ENCODE data around the gene PSMD5.

The PSMD5 gene

DNA sequence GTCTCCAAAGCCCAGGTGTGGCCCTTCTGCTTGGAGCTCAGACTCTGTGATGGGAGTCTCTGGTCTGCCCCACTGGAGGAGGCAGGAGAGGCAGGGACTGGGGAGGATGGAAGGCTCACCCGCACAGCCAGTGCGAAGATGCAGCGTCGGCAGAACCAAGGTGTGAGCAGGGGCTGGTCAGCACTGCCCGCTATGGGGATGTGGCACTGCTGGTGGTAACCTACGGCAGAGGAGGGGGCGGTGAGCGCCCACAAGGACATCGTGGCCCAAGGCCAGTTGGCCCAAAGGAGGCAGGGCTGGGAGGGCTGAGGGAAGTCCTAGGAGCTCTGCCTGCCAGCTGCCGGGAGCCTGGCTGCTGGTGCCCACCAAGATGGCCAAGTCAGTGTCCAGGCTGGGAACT is 27.0 kb upstream of the PSMD5 start:
- CTCF ChIA-PET, result interaction anchor here (0.7 to 11.3 kb wide), 24 partner anchors 9 to 190 kb away, joined by 3 to 83 read pairs (median 4); no protein-coding TSS in a partner anchor
- no peaks in the 10 kb centered on the region for H3K9me3 Mint-ChIP-seq
- H3K4me3 Mint-ChIP-seq, result no peak overlapping the region
- H3K4me1 Mint-ChIP-seq, result peaks cover 74% of the 10 kb centered on the region
- no peaks in the 10 kb centered on the region for H3K27me3 Mint-ChIP-seq
- H3K36me3 Mint-ChIP-seq, result peaks cover 71% of the 10 kb centered on the region
- no peak for DNase-seq
- peak overlapping the region; percentile 95 for H3K27ac Mint-ChIP-seq

DNA sequence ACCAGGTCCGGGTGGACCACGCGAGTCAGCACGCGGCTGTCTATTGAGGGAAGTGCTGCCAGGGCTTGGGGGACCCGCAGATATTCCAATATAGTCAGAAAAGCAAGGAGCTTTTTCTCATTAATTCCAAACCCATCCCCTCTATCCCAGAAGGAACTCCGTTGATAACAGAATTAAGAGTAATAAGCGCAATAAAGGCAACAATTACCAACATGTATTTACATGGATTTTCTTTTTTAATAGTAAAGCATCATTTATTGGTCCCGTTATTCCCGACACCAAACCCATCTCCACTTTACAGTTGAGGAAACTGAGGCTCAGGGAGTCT is 26.6 kb upstream of the PSMD5 start:
- Mint-ChIP-seq H3K4me1 (peaks cover 70% of the 10 kb centered on the region), H3K36me3 (peaks cover 68% of the 10 kb centered on the region), H3K9me3 (no peaks in the 10 kb centered on the region), H3K4me3 (peak overlapping the region; percentile 80), H3K27me3 (no peaks in the 10 kb centered on the region), H3K27ac (peak overlapping the region; percentile 95)
- DNase-seq, result no peak
- CTCF ChIA-PET, result interaction anchor here (0.6 to 11.3 kb wide), 21 partner anchors 9 to 191 kb away, joined by 3 to 83 read pairs (median 5); no protein-coding TSS in a partner anchor

DNA sequence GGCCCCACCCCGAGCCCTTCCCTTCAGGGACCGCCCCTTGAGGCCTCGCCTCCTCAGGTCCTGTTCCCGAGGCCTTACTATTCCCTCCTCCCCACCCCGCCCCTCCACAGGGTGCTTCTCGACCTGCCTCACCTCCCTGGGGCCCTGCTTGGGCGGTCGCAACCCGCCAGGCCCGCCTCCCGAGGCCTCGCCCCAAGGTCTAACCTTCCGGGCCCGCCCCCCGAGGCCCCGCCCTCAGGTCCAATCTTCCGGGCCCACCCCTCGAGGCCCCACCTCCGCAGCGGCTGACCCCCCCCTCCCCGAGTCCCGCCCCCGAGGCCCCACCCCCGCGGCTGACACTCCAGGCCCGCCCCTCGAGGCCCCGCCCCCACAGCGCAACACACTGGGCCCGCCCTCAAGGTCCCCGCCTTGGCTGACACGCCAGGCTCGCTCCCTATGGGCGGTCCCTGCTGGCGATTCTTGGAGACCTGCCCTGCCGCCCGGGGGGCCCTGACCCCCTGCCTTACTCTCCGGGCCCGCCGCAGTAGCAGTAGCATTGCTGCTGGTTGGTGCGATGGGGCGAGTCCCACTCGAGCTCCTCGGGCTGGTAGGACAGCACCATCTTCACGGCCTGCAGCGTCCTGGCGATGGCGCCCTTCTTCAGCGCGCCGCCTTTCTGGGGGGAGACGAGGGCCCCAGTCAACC is 26.1 kb upstream of the PSMD5 start:
- no peaks in the 10 kb centered on the region for H3K9me3 Mint-ChIP-seq
- H3K36me3 Mint-ChIP-seq, result peaks cover 68% of the 10 kb centered on the region
- H3K27me3 Mint-ChIP-seq, result no peaks in the 10 kb centered on the region
- peaks cover 65% of the 10 kb centered on the region for H3K4me1 Mint-ChIP-seq
- CTCF ChIA-PET, result interaction anchor here (0.6 to 11.3 kb wide), 24 partner anchors 8 to 192 kb away, joined by 3 to 83 read pairs (median 4); no protein-coding TSS in a partner anchor
- H3K4me3 Mint-ChIP-seq, result peak overlapping the region; percentile 80
- H3K27ac Mint-ChIP-seq, result peak overlapping the region; percentile 95
- peak; percentile 97 for DNase-seq

DNA sequence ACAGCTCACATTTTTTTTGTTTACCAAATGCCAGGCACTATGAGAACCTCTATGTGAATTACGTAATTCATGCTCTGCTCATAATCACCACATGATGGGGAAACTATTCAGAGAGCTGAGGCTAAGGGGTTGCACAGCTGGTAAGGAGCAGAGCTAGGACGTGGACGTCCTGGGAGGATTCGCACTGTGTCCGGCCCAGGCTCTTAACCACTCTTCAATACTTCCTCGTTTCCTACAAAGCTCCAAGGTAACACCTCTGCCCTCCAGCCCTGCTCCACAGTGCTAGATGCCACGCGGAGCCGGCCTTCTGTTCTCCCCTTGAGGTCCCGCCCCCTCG is 25.6 kb upstream of the PSMD5 start:
- Mint-ChIP-seq H3K36me3 (peaks cover 66% of the 10 kb centered on the region), H3K9me3 (no peaks in the 10 kb centered on the region), H3K27ac (peak overlapping the region; percentile 84), H3K27me3 (no peaks in the 10 kb centered on the region), H3K4me1 (peaks cover 60% of the 10 kb centered on the region), H3K4me3 (peak overlapping the region; percentile 52)
- no peak for DNase-seq
- CTCF ChIA-PET, result interaction anchor here (1.0 to 11.3 kb wide), 12 partner anchors 18 to 192 kb away, joined by 3 to 83 read pairs (median 6); no protein-coding TSS in a partner anchor

DNA sequence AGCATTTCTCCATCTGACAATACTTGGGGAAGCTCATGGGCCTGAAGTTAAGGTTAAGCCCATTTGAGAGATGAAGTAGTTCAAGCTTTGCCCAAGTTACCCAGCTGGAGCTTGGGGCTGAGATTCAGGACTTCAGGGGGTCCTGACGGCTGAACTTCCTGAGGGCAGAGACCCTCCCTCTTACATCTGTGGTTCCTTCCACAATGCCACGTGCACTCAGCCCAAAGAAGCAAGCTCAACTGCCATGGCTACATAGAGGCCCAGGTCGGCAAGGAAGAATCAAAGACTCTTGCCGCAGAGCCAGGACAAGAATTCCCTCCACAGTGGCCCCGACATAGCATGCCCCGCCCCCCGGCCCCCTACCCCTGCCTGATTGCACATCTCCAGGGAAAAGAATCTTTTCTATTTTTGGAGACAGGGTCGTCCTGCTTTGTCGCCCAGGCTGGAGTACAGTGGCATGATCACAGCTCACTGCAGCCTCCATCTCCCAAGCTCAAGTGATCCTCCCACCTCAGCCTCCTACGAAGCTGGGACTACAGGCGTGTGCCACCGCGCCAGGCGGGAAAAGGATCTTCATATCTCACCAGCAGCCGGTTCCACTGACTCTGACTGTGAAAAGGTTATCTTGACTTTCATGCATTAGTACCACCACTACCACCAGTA is 25.1 kb upstream of the PSMD5 start:
- no peak for DNase-seq
- H3K27me3 Mint-ChIP-seq, result no peaks in the 10 kb centered on the region
- no peaks in the 10 kb centered on the region for H3K9me3 Mint-ChIP-seq
- peak overlapping the region; percentile 84 for H3K27ac Mint-ChIP-seq
- CTCF ChIA-PET, result interaction anchor here (0.7 to 11.3 kb wide), 13 partner anchors 21 to 205 kb away, joined by 3 to 83 read pairs (median 5); no protein-coding TSS in a partner anchor
- H3K4me1 Mint-ChIP-seq, result peaks cover 55% of the 10 kb centered on the region
- peak overlapping the region; percentile 52 for H3K4me3 Mint-ChIP-seq
- peaks cover 66% of the 10 kb centered on the region for H3K36me3 Mint-ChIP-seq

DNA sequence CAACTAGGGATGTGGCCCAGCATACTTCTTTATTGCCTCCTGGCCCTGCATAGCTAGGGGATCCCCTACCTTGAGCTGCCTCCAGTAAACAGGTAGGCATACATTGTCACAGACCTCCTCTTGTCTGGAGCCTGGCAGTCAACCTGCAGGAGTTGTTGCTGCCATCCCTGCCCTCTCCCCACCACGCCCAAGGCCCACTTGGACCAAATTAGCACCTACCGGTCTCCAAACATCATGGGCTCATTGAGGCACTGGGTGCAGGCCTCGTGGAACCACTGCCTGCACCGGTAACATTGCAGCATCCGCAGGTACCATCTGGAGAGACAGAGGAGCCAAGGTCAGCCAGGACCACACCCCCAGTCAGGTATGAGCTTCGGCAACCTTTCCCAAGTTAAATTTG is 23.9 kb upstream of the PSMD5 start:
- CTCF ChIA-PET, result interaction anchor here (0.9 to 11.3 kb wide), 3 partner anchors 31 to 111 kb away, joined by 3 to 83 read pairs (median 25); no protein-coding TSS in a partner anchor
- peak overlapping the region; percentile 62 for H3K27ac Mint-ChIP-seq
- no peaks in the 10 kb centered on the region for H3K9me3 Mint-ChIP-seq
- peaks cover 62% of the 10 kb centered on the region for H3K36me3 Mint-ChIP-seq
- H3K4me1 Mint-ChIP-seq, result peaks cover 46% of the 10 kb centered on the region
- no peak for DNase-seq
- H3K4me3 Mint-ChIP-seq, result no peak overlapping the region
- no peaks in the 10 kb centered on the region for H3K27me3 Mint-ChIP-seq

DNA sequence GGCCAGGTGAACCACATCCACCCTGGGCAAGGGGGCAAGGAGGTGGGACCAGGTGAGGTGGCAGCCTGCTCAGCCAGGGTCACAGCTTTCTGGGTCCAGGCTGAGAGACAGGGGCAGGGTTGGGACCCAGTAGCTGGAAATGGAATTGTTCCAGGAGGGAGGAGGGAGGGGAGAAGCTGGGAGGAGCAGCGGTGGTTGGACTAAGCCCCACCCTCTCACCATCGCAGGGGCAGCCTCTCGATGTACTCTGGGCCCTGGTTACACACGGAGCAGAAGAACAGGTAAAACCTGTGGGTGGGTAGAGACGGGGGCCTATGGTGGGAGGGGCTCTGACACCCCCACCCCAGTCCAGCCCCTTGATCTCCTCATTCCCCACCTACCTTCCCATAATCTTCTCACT is 23.1 kb upstream of the PSMD5 start:
- H3K27me3 Mint-ChIP-seq, result no peaks in the 10 kb centered on the region
- no peak overlapping the region for H3K4me3 Mint-ChIP-seq
- H3K4me1 Mint-ChIP-seq, result peaks cover 39% of the 10 kb centered on the region
- no peak for DNase-seq
- H3K36me3 Mint-ChIP-seq, result peaks cover 61% of the 10 kb centered on the region
- CTCF ChIA-PET, result interaction anchor here (6.4 kb wide), 1 partner anchor 31 kb away, joined by 25 read pairs; no protein-coding TSS in a partner anchor
- no peaks in the 10 kb centered on the region for H3K9me3 Mint-ChIP-seq
- H3K27ac Mint-ChIP-seq, result peak overlapping the region; percentile 58

DNA sequence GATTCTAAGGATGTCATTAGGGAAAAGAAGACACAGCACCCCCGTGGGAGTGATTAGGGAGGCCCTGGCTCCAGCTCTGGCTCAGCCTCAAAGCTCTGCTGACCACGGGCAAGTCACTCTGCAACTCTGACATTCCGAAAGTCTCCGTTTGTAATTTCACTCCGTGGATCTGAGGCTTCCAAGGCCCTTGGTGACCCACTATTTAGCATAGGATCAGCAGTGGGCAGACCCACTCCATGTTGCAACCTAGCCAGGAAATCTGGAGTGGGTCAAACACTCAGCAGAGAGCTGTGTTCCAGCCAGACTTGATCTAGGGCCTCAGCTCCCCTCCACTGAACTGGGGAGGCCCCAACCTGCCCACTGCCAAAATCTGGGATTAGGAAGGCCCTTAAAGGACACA is 22.5 kb upstream of the PSMD5 start:
- H3K4me1 Mint-ChIP-seq, result peaks cover 33% of the 10 kb centered on the region
- DNase-seq, result no peak
- no peaks in the 10 kb centered on the region for H3K27me3 Mint-ChIP-seq
- no peak overlapping the region for H3K4me3 Mint-ChIP-seq
- CTCF ChIA-PET, result interaction anchor here (6.4 kb wide), 1 partner anchor 32 kb away, joined by 25 read pairs; no protein-coding TSS in a partner anchor
- no peaks in the 10 kb centered on the region for H3K9me3 Mint-ChIP-seq
- H3K27ac Mint-ChIP-seq, result no peak overlapping the region
- H3K36me3 Mint-ChIP-seq, result peaks cover 68% of the 10 kb centered on the region

DNA sequence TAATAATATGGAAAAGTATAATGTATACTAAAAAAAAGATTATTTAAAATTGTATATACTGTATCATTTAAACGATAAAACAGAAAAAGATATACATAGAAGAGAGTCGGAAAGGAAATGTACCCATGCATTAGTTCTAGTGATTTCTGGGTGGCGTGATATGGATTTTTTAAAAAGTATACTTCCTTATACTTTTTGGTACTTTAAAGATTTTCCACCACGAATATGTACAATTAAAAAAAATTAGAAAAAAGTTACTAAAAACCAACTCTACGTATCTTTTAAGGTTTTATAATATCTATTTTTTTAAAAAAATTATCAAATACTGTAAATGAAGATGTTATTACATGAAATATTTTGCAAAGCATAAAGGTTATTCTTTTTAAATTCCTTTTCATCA is 22.0 kb upstream of the PSMD5 start:
- Mint-ChIP-seq H3K36me3 (peaks cover 72% of the 10 kb centered on the region), H3K27ac (no peak overlapping the region), H3K4me3 (no peak overlapping the region), H3K9me3 (no peaks in the 10 kb centered on the region), H3K4me1 (peaks cover 31% of the 10 kb centered on the region), H3K27me3 (no peaks in the 10 kb centered on the region)
- CTCF ChIA-PET, result interaction anchor here (6.4 kb wide), 1 partner anchor 32 kb away, joined by 25 read pairs; no protein-coding TSS in a partner anchor
- no peak for DNase-seq

DNA sequence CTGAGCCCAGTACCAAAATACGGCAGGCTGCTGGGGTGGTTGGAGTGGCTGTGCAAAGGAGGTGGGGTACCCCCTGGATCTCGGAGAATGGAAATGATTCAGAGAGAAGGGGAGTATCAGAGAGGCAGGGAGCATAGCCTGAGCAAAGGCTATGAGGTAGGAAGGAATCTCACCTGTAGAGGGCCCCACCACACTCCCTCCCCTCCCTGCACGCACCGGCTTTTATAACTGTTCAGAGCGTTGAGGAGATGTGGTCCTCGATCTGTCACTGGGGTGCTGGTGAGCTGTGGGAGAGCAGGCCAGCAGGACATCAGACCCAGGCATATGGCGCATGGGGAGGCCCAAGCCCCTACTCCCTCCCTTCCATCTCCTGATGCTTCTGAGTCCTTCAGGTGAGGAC is 21.1 kb upstream of the PSMD5 start:
- Mint-ChIP-seq H3K27ac (no peak overlapping the region), H3K27me3 (no peaks in the 10 kb centered on the region), H3K36me3 (peaks cover 70% of the 10 kb centered on the region), H3K9me3 (no peaks in the 10 kb centered on the region), H3K4me3 (no peak overlapping the region), H3K4me1 (peaks cover 22% of the 10 kb centered on the region)
- DNase-seq, result no peak
- CTCF ChIA-PET, result no interaction called here

DNA sequence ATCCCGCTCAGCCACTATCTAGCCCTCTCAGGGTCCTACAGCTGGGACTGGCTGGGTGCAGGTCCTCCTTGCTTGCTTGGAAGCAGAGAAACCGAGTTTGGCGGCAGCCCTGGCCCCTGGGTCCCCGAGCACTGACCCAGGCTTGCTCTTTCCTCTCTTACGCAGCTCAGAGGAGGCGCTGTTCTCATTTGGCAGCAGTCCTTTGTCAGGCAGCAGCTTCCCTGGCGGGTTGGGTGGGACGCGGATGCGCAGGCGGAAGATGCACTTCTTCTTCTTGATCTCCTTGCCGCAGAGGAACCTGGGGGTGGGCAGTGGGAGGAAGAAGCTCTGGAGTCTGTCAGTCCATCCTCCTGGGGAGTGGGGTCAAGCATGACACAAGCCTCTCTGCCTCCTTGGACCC is 19.7 kb upstream of the PSMD5 start:
- peak overlapping the region; percentile 52 for H3K27ac Mint-ChIP-seq
- H3K9me3 Mint-ChIP-seq, result no peaks in the 10 kb centered on the region
- peaks cover 13% of the 10 kb centered on the region for H3K4me1 Mint-ChIP-seq
- CTCF ChIA-PET, result interaction anchor here (1.0 kb wide), 1 partner anchor 10 kb away, joined by 3 read pairs; no protein-coding TSS in a partner anchor
- DNase-seq, result peak; percentile 10
- no peaks in the 10 kb centered on the region for H3K27me3 Mint-ChIP-seq
- no peak overlapping the region for H3K4me3 Mint-ChIP-seq
- H3K36me3 Mint-ChIP-seq, result peaks cover 75% of the 10 kb centered on the region

DNA sequence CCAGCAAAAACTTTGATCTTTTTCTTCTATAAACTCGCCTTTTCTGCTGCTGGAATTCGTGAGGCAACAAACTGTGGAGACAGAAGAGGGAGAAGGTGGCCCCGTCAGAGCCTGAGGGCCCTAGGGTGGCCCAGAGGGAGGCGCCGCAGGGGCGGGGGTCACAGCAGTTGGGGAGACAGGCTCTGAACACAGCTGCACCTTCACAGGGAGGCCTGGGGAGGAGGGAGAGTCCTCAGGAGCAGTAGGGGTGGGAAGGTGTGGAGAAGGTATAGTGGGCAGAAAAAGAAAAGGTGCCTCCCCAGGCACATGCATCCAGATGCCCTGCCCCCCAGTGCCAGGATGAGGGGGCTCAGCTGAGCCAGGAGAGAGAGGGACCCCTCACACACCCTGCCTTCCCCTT is 19.2 kb upstream of the PSMD5 start:
- Mint-ChIP-seq H3K27ac (peak overlapping the region; percentile 52), H3K9me3 (no peaks in the 10 kb centered on the region), H3K4me1 (peaks cover 10% of the 10 kb centered on the region), H3K4me3 (no peak overlapping the region), H3K27me3 (no peaks in the 10 kb centered on the region), H3K36me3 (peaks cover 73% of the 10 kb centered on the region)
- DNase-seq, result peak; percentile 7
- CTCF ChIA-PET, result interaction anchor here (1.0 kb wide), 1 partner anchor 10 kb away, joined by 3 read pairs; no protein-coding TSS in a partner anchor

DNA sequence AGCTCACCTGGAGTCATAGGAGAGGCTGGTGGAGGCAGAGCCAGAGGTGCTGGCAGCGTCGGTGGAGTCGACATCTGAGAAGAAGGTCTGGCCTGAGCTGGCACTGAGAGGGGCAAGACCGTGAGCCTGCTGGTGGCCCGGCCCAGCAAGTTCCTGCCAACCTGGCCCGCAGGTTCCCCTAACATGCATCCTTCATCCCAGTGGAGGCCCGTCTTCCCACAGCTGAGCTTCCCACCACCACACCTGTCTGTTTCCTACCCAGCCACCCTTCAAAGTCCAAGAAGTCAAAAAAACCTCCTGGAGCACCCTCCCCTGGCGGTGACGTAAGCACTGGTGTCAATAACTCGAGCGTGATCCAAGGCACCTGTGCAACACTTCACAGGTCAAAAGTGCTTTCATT is 17.4 kb upstream of the PSMD5 start:
- peak; percentile 8 for DNase-seq
- CTCF ChIA-PET, result interaction anchor here (1.7 kb wide), 1 partner anchor 9 kb away, joined by 4 read pairs; no protein-coding TSS in a partner anchor
- Mint-ChIP-seq H3K4me3 (no peak overlapping the region), H3K4me1 (peaks cover 2% of the 10 kb centered on the region), H3K9me3 (no peaks in the 10 kb centered on the region), H3K36me3 (peaks cover 67% of the 10 kb centered on the region), H3K27ac (peak overlapping the region; percentile 58), H3K27me3 (no peaks in the 10 kb centered on the region)

DNA sequence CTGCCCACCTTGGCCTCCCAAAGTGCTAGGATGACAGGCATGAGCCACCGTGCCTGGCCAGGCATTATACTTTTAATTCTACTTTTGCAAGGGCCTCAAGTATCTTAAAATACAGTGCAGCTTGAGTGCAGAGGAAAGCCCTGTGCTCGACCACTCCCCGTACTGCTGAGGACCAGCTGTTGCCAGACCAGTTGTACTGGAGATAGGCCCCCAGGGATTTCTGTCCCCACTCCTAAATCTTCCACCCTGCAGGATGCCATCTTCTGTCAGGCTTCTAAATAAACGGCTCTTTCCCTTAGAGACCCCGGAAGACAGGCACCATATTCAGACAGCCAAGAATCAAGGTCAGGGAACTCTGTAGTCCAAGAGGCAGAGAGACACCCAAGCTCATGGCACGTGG is 16.6 kb upstream of the PSMD5 start:
- DNase-seq, result peak; percentile 16
- Mint-ChIP-seq H3K27ac (no peak overlapping the region), H3K36me3 (peaks cover 73% of the 10 kb centered on the region), H3K9me3 (no peaks in the 10 kb centered on the region), H3K4me3 (no peak overlapping the region), H3K4me1 (peaks cover 2% of the 10 kb centered on the region), H3K27me3 (no peaks in the 10 kb centered on the region)
- CTCF ChIA-PET, result interaction anchor here (1.7 kb wide), 1 partner anchor 10 kb away, joined by 4 read pairs; no protein-coding TSS in a partner anchor

All from activated naive CD4-positive, alpha-beta T cell treated with anti-CD3 and anti-CD28 coated beads, Interleukin-2, amount 10 ng/mL, durations not matched to agents 7 days and 5 days (primary cell).